HEK293 (cell line): ENCODE measurements around the gene MAP3K13.

Experiments used
- EGR2 ChIP-seq: fragments of 450-650 bp; formaldehyde crosslinking; IDR thresholded peaks from 2 replicates; pipeline ENCODE4 v1.5.1; 2016; ENCODE audit warnings: low read depth, missing biosample characterization, missing genetic modification characterization
- IKZF3 ChIP-seq: fragments of 450-650 bp; IDR thresholded peaks from 2 replicates; pipeline ENCODE4 v1.5.0; 2018; ENCODE audit warnings: missing biosample characterization, mild to moderate bottlenecking, missing genetic modification characterization, moderate library complexity
- KLF8 ChIP-seq: fragments of 450-650 bp; formaldehyde crosslinking; IDR thresholded peaks from 2 replicates; pipeline ENCODE4 v1.5.1; 2016; ENCODE audit warnings: missing biosample characterization, missing genetic modification characterization
- MYNN ChIP-seq: fragments of 450-650 bp; formaldehyde crosslinking; IDR thresholded peaks from 2 replicates; pipeline ENCODE4 v1.5.1; 2016; ENCODE audit warnings: missing biosample characterization, missing genetic modification characterization, borderline replicate concordance
- OVOL3 ChIP-seq: fragments of 450-650 bp; formaldehyde crosslinking; IDR thresholded peaks from 2 replicates; pipeline ENCODE4 v1.5.1; 2016; ENCODE audit warnings: missing biosample characterization, missing genetic modification characterization
- PRDM1 ChIP-seq: fragments of 450-650 bp; formaldehyde crosslinking; IDR thresholded peaks from 2 replicates; pipeline ENCODE4; 2016; ENCODE audit warnings: missing biosample characterization, missing genetic modification characterization
- PRDM2 ChIP-seq: fragments of 450-650 bp; formaldehyde crosslinking; IDR thresholded peaks from 2 replicates; pipeline ENCODE4 v1.5.1; 2016; ENCODE audit warnings: missing biosample characterization, missing genetic modification characterization, borderline replicate concordance
- PRDM6 ChIP-seq: fragments of 450-650 bp; formaldehyde crosslinking; IDR thresholded peaks from 2 replicates; pipeline ENCODE4 v1.5.1; 2017; ENCODE audit warnings: missing biosample characterization, missing genetic modification characterization
- REPIN1 ChIP-seq: fragments of 450-650 bp; formaldehyde crosslinking; IDR thresholded peaks from 2 replicates; pipeline ENCODE4 v1.5.1; 2017; ENCODE audit warnings: missing biosample characterization, missing genetic modification characterization, low read depth
- SCRT2 ChIP-seq: fragments of 450-650 bp; formaldehyde crosslinking; IDR thresholded peaks from 2 replicates; pipeline ENCODE4 v1.5.1; 2016; ENCODE audit warnings: missing biosample characterization, missing genetic modification characterization
- SP7 ChIP-seq: fragments of 450-650 bp; formaldehyde crosslinking; IDR thresholded peaks from 2 replicates; pipeline ENCODE4 v1.5.1; 2016; ENCODE audit warnings: missing biosample characterization, missing genetic modification characterization
- TRIM28 ChIP-seq: IDR thresholded peaks from 2 replicates; pipeline ENCODE4 v1.6.1; 2011; ENCODE audit warnings: low read length, control low read depth, borderline replicate concordance
- ZBTB20 ChIP-seq: fragments of 450-650 bp; formaldehyde crosslinking; IDR thresholded peaks from 2 replicates; pipeline ENCODE4 v1.5.1; 2016; ENCODE audit warnings: missing biosample characterization, missing genetic modification characterization
- ZBTB21 ChIP-seq: fragments of 450-650 bp; formaldehyde crosslinking; IDR thresholded peaks from 2 replicates; pipeline ENCODE4 v1.5.1; 2017; ENCODE audit warnings: missing biosample characterization, missing genetic modification characterization
- ZBTB48 ChIP-seq: fragments of 450-650 bp; formaldehyde crosslinking; IDR thresholded peaks from 2 replicates; pipeline ENCODE4 v1.5.1; 2016; ENCODE audit warnings: missing biosample characterization, missing genetic modification characterization
- ZIC2 ChIP-seq: fragments of 450-650 bp; formaldehyde crosslinking; IDR thresholded peaks from 2 replicates; pipeline ENCODE4 v1.5.1; 2016; ENCODE audit warnings: missing biosample characterization, missing genetic modification characterization
- ZNF10 ChIP-seq: fragments of 450-650 bp; formaldehyde crosslinking; IDR thresholded peaks from 2 replicates; pipeline ENCODE4 v1.5.1; 2017; ENCODE audit warnings: missing biosample characterization, missing genetic modification characterization
- ZNF121 ChIP-seq: fragments of 450-650 bp; formaldehyde crosslinking; IDR thresholded peaks from 2 replicates; pipeline ENCODE4 v1.5.1; 2016; ENCODE audit warnings: missing biosample characterization, missing genetic modification characterization
- ZNF155 ChIP-seq: fragments of 450-650 bp; formaldehyde crosslinking; IDR thresholded peaks from 2 replicates; pipeline ENCODE4 v1.5.1; 2016; ENCODE audit warnings: missing biosample characterization, missing genetic modification characterization
- ZNF169 ChIP-seq: fragments of 450-650 bp; formaldehyde crosslinking; IDR thresholded peaks from 2 replicates; pipeline ENCODE4 v1.5.1; 2016; ENCODE audit warnings: missing biosample characterization, missing genetic modification characterization
- ZNF19 ChIP-seq: fragments of 450-650 bp; formaldehyde crosslinking; IDR thresholded peaks from 2 replicates; pipeline ENCODE4; 2016; ENCODE audit warnings: missing biosample characterization, missing genetic modification characterization, low read depth
- ZNF214 ChIP-seq: fragments of 450-650 bp; formaldehyde crosslinking; IDR thresholded peaks from 2 replicates; pipeline ENCODE4 v1.5.1; 2017; ENCODE audit warnings: missing biosample characterization, mild to moderate bottlenecking, missing genetic modification characterization, borderline replicate concordance
- ZNF266 ChIP-seq: fragments of 450-650 bp; formaldehyde crosslinking; IDR thresholded peaks from 2 replicates; pipeline ENCODE4 v1.5.1; 2016; ENCODE audit warnings: missing biosample characterization, missing genetic modification characterization, low read depth
- ZNF350 ChIP-seq: fragments of 450-650 bp; formaldehyde crosslinking; IDR thresholded peaks from 2 replicates; pipeline ENCODE4 v1.5.0; 2017; ENCODE audit warnings: missing biosample characterization, mild to moderate bottlenecking, missing genetic modification characterization
- ZNF394 ChIP-seq: fragments of 450-650 bp; formaldehyde crosslinking; IDR thresholded peaks from 2 replicates; pipeline ENCODE4 v1.5.1; 2016; ENCODE audit warnings: missing biosample characterization, missing genetic modification characterization, mild to moderate bottlenecking, moderate library complexity, borderline replicate concordance
- ZNF398 ChIP-seq: fragments of 450-650 bp; formaldehyde crosslinking; IDR thresholded peaks from 2 replicates; pipeline ENCODE4 v1.5.1; 2017; ENCODE audit warnings: missing biosample characterization, missing genetic modification characterization
- ZNF416 ChIP-seq: fragments of 450-650 bp; formaldehyde crosslinking; IDR thresholded peaks from 2 replicates; pipeline ENCODE4 v1.5.1; 2016; ENCODE audit warnings: missing biosample characterization, missing genetic modification characterization
- ZNF561 ChIP-seq: fragments of 450-650 bp; IDR thresholded peaks from 2 replicates; pipeline ENCODE4 v1.5.1; 2018; ENCODE audit warnings: missing biosample characterization, missing genetic modification characterization, borderline replicate concordance
- ZNF623 ChIP-seq: fragments of 450-650 bp; formaldehyde crosslinking; IDR thresholded peaks from 2 replicates; pipeline ENCODE4 v1.5.1; 2016; ENCODE audit warnings: missing biosample characterization, missing genetic modification characterization
- ZNF704 ChIP-seq: fragments of 450-650 bp; formaldehyde crosslinking; IDR thresholded peaks from 2 replicates; pipeline ENCODE4 v1.5.1; 2016; ENCODE audit warnings: missing biosample characterization, missing genetic modification characterization

The MAP3K13 gene

GRCh38 chr3:185498503-185499396 is 135.8 kb downstream of the MAP3K13 start, which contains the start of gene TMEM41A (continued):
- TF ChIP-seq ZBTB21 (tag by site-specific recombination) (0 out of 2 replicates have a peak, but pooled peaks have one; percentile 25), PRDM6 (tag by site-specific recombination) (no peak), ZNF19 (tag by site-specific recombination) (no peak), ZNF398 (tag by site-specific recombination) (no peak), ZNF561 (tag by site-specific recombination) (peak; percentile 94), ZBTB20 (tag by site-specific recombination) (peak; percentile 70), ZNF121 (peak; percentile 74), ZNF623 (tag by site-specific recombination) (0 out of 2 replicates have a peak, but pooled peaks have one; percentile 15), ZNF350 (peak; percentile 10; the same call in 1 of the 2 replicates), ZNF266 (tag by site-specific recombination) (no peak), TRIM28 (peak; percentile 90; the same call in 1 of the 2 replicates), ZNF214 (tag by site-specific recombination) (no peak), ZNF155 (no peak), SP7 (peak; percentile 94), ZBTB48 (tag by site-specific recombination) (0 out of 2 replicates have a peak, but pooled peaks have one; percentile 18), ZNF169 (no peak), SCRT2 (no peak; the same call in none of the 2 replicates), EGR2 (tag by site-specific recombination) (no peak), OVOL3 (tag by site-specific recombination) (peak; percentile 34; the same call in 1 of the 2 replicates), KLF8 (tag by site-specific recombination) (peak; percentile 98), ZNF416 (tag by site-specific recombination) (no peak), PRDM1 (peak; percentile 32), ZNF10 (no peak), ZNF394 (tag by site-specific recombination) (peak; percentile 85), ZIC2 (tag by site-specific recombination) (peak; percentile 46; the same call in 1 of the 2 replicates), REPIN1 (tag by site-specific recombination) (0 out of 2 replicates have a peak, but pooled peaks have one; percentile 37), IKZF3 (tag by site-specific recombination) (peak; percentile 72), MYNN (tag by site-specific recombination) (peak; percentile 65; the same call in 1 of the 2 replicates), ZNF704 (no peak), PRDM2 (tag by site-specific recombination) (no peak)
